KG1 (cell line): ENCODE data around the gene ZNF708.
"Not testable (repeated sequence)": the region's sequence is repeated elsewhere in the genome, so short reads cannot be mapped to it uniquely, and the experiment has no call there.

ENCODE experiments used
- DNase-seq: peaks from one replicate; lab custom pipeline; 2025; lab: John Stamatoyannopoulos, UW

The ZNF708 gene

GRCh38 chr19:21260164-21260847 is 68.9 kb downstream of the ZNF708 start:
- DNase-seq = no peak

GRCh38 chr19:21259421-21260124 is 69.6 kb downstream of the ZNF708 start:
- not testable (repeated sequence) for DNase-seq

DNA sequence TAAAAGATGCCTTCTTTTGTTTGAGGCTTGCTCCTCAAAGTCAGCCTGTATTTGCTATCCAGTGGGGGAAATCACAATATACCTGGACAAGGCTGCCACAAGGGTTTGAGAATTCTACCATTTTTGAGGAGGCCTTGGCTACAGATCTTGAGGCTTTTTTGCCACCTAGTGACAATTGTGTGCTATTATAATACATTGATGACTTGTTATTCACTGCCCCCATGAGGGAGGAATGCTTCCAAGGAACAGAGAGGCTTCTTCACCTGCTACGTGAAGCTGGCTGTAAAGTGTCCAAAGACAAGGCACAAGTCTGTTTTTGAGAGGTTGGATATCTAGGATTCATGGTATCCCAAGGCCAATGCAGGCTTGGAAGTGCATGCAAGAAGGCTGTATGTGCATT is 72.5 kb downstream of the ZNF708 start:
- DNase-seq = no peak
